Lower lobe of right lung (tissue), 2 donors: ENCODE results near the gene SCAMP5. TPM values are rescaled to one million over a fixed set of nuclear protein-coding genes. Genes with fewer than 3 reads are reported as not detected.

Source experiments
- ATAC-seq, 2 donors: fragments of 200-7000 bp; cut with Tn5 transposase; one replicate each; pipeline ENCODE4 v1.9.1; 2020 to 2022; ENCODE audit warnings: mild to moderate bottlenecking in 2 of 2, moderate library complexity in 2 of 2
- DNase-seq: peaks from one replicate; pipeline ENCODE4 v3.0.0-alpha.2; 2020
- H3K27ac ChIP-seq: fragments of 200-600 bp; one replicate; pipeline ENCODE4 v1.8.0; 2022
- H3K27me3 ChIP-seq: fragments of 200-600 bp; one replicate; pipeline ENCODE4 v1.8.0; 2022; ENCODE audit warnings: low read depth
- H3K36me3 ChIP-seq: fragments of 200-600 bp; one replicate; pipeline ENCODE4 v1.8.0; 2022; ENCODE audit warnings: mild to moderate bottlenecking
- H3K4me1 ChIP-seq: fragments of 200-600 bp; one replicate; pipeline ENCODE4 v1.8.0; 2022
- H3K4me3 ChIP-seq: fragments of 200-600 bp; one replicate; pipeline ENCODE4 v1.8.0; 2022; ENCODE audit warnings: mild to moderate bottlenecking
- H3K9me3 ChIP-seq: fragments of 200-600 bp; one replicate; pipeline ENCODE4 v1.8.0; 2022
- intact Hi-C: fragments of 100-400 bp; cut with DNase I; formaldehyde crosslinking; loops from one replicate; pipeline ENCODE4 v1.11.0; 2022
- total RNA-seq: library from RNA; stranded (reverse); fragmentation: NEBNext Ultra II Directional; extraction: Animal tissue kit (Norgen Biotek cat#: 25700); gene quantifications from one replicate; pipeline ENCODE4 v1.2.1, GENCODE V29; 2021
- TF ChIP-seq, protein P1 (sequence below): fragments of 200-600 bp; IDR thresholded peaks from one replicate; pipeline ENCODE4 v1.8.0; 2022; ENCODE audit warnings: antibody characterized with exemption, mild to moderate bottlenecking
- donor health status: DM: no; HTN: yes; CAD: no; lungs with severe emphysema.

The SCAMP5 gene
- total RNA-seq, 1 donor from 2014 or later, result 1.9 TPM

DNA sequence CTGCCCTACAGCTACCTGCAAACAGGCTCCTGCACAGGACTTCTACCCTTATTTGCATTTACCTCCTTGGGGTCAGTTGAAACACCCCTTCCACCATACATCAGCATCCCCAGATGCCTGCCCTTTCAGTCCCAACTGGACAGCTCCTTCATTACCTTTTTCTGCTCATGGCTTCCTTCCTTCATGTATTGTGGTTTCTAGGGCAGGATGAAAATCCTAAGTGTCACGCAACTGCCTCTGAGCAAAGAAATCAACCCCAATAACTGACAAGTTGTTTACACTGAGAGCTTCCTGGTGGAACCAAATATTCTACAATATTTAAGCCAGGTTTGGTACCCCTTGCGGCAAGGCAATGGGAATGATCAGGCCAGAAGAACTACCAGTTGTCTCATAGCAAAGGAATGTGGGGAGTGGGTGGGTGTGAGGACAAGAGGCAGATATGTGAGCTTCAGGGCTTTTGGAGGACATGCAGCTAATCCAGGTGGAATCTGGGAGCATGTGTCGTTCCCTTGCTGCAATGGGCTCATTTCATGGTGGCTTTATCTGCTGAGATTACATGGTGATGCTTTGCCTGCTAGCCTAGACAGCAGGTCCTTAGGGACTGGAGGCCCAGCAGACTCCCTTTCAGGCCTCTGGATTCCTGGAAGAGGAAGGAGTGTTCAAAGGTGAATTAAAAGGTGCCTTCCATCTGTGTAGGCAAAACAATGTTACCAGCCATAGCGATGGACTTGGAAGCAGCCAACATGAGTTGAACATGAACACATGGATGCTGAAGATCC lies 63.0 kb downstream of the SCAMP5 start:
- Histone ChIP-seq H3K36me3 (no peaks in the 10 kb centered on the region), H3K27ac (no peak overlapping the region), H3K4me1 (peaks cover 16% of the 10 kb centered on the region), H3K4me3 (no peak overlapping the region), H3K9me3 (no peaks in the 10 kb centered on the region), H3K27me3 (no peaks in the 10 kb centered on the region)
- intact Hi-C loops, result no loop called here
- TF ChIP-seq, protein P1, sequence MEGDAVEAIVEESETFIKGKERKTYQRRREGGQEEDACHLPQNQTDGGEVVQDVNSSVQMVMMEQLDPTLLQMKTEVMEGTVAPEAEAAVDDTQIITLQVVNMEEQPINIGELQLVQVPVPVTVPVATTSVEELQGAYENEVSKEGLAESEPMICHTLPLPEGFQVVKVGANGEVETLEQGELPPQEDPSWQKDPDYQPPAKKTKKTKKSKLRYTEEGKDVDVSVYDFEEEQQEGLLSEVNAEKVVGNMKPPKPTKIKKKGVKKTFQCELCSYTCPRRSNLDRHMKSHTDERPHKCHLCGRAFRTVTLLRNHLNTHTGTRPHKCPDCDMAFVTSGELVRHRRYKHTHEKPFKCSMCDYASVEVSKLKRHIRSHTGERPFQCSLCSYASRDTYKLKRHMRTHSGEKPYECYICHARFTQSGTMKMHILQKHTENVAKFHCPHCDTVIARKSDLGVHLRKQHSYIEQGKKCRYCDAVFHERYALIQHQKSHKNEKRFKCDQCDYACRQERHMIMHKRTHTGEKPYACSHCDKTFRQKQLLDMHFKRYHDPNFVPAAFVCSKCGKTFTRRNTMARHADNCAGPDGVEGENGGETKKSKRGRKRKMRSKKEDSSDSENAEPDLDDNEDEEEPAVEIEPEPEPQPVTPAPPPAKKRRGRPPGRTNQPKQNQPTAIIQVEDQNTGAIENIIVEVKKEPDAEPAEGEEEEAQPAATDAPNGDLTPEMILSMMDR, result no peak
- no peak for ATAC-seq
- no peak for DNase-seq

DNA sequence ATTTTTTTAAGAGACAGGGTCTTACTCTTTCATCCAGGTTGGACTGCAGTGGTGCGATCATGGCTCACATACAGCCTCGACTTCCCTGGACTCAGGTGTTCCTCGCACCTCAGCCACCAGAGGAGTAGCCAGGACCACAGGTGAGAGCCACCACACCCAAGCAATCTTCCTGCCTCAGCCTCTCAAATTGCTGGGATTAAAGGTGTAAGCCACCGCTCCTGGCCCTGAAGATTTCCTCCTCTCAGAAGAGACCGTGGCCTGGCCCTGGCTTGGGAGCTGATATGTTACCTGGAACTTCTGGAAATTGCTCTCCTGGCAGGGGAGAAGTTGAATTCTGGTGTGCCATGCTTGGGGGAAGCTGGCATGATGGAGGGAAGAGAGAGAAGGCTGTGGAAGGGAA lies 64.2 kb downstream of the SCAMP5 start:
- Histone ChIP-seq H3K27ac (no peak overlapping the region), H3K9me3 (no peaks in the 10 kb centered on the region), H3K36me3 (no peaks in the 10 kb centered on the region), H3K4me3 (no peak overlapping the region), H3K4me1 (peaks cover 17% of the 10 kb centered on the region), H3K27me3 (no peaks in the 10 kb centered on the region)
- DNase-seq (no peak), ATAC-seq (no peak)
- intact Hi-C loops, result no loop called here
- TF ChIP-seq, protein P1, result no peak

GRCh38 chr15:75061272-75061671 lies 65.9 kb downstream of the SCAMP5 start:
- Histone ChIP-seq H3K27me3 (no peaks in the 10 kb centered on the region), H3K4me1 (peaks cover 34% of the 10 kb centered on the region), H3K9me3 (no peaks in the 10 kb centered on the region), H3K27ac (no peak overlapping the region), H3K4me3 (no peak overlapping the region), H3K36me3 (no peaks in the 10 kb centered on the region)
- no peak for DNase-seq
- intact Hi-C loops, result no loop called here
- TF ChIP-seq, protein P1, result no peak
- no peak for ATAC-seq

- intact Hi-C loops, result no loop called here
- H3K27ac ChIP-seq, result no peak overlapping the region
- ATAC-seq (no peak), DNase-seq (no peak)
- peaks cover 44% of the 10 kb centered on the region for H3K4me1 ChIP-seq
- H3K4me3 ChIP-seq, result no peak overlapping the region
- TF ChIP-seq, protein P1, result no peak
- H3K36me3 ChIP-seq, result no peaks in the 10 kb centered on the region
- no peaks in the 10 kb centered on the region for H3K9me3 ChIP-seq
- no peaks in the 10 kb centered on the region for H3K27me3 ChIP-seq
Measured at GRCh38 chr15:75062706-75063105, 67.3 kb downstream of the SCAMP5 start.

- ATAC-seq, result no peak
- Histone ChIP-seq H3K4me1 (peaks cover 39% of the 10 kb centered on the region), H3K27me3 (no peaks in the 10 kb centered on the region), H3K4me3 (no peak overlapping the region), H3K9me3 (no peaks in the 10 kb centered on the region), H3K27ac (no peak overlapping the region), H3K36me3 (no peaks in the 10 kb centered on the region)
- no peak for DNase-seq
- TF ChIP-seq, protein P1, result no peak
- intact Hi-C loops, result no loop called here
Measured at GRCh38 chr15:75063338-75063737, 68.0 kb downstream of the SCAMP5 start.
